Right cardiac atrium (tissue), 5 donors: ENCODE results near the gene DMXL1. TPM values are rescaled to one million over a fixed set of nuclear protein-coding genes. Genes with fewer than 3 reads are reported as not detected.

ENCODE experiments used
- ATAC-seq, 2 donors: fragments of 200-7000 bp; cut with Tn5 transposase; one replicate each; pipeline versions ENCODE4 v1.8.0 to v1.9.1; 2020; ENCODE audit warnings: moderate library complexity in 2 of 2, mild to moderate bottlenecking in 1 of 2
- DNase-seq, 3 donors: peaks; one replicate each; pipeline ENCODE4 v3.0.0-alpha.2; 2020
- H3K27ac ChIP-seq: one replicate; pipeline ENCODE4 v1.5.1; 2013; ENCODE audit warnings: mild to moderate bottlenecking, low read length, control low read depth, moderate library complexity
- H3K27me3 ChIP-seq: one replicate; pipeline ENCODE4 v1.6.1; 2013; ENCODE audit not compliant: control insufficient read depth, insufficient read depth
- H3K4me1 ChIP-seq: one replicate; pipeline ENCODE4 v1.6.1; 2013; ENCODE audit warnings: low read length; ENCODE audit not compliant: control insufficient read depth, insufficient read depth
- H3K4me3 ChIP-seq: one replicate; pipeline ENCODE4 v1.5.1; 2013; ENCODE audit warnings: low read length, control low read depth
- H3K9me3 ChIP-seq: one replicate; pipeline ENCODE4 v1.6.1; 2013; ENCODE audit warnings: low read length; ENCODE audit not compliant: control insufficient read depth
- WGBS: extraction: QIAGEN DNeasy Blood & Tissue Kit; methylation state at CpG from one replicate; pipeline ENCODE4 v1.1.7; 2013; 5-methylcytosine and 5-hydroxymethylcytosine counted together
- intact Hi-C, 4 donors: fragments of 100-400 bp; cut with DNase I; formaldehyde crosslinking; loops; one replicate each; pipeline versions ENCODE4 v1.11.0 to v1.14.0; 2022 to 2023
- polyA plus RNA-seq: library from polyadenylated mRNA; stranded (reverse); fragments of 200-250 nt; gene quantifications from one replicate; pipeline ENCODE4 v1.2.3, GENCODE V29; 2013
- total RNA-seq, 4 donors: library from RNA; stranded (reverse); fragmentation: NEBNext Ultra II Directional; extraction: Animal tissue kit (Norgen Biotek cat#: 25700); gene quantifications; one replicate each; pipeline ENCODE4 v1.2.1, GENCODE V29; 2021
- donor health status: healthy with polysubstance abuse.
- donor health status: DM: no; HTN: yes; CAD: no.
- donor health status: DM: no; HTN: no; CAD: no.
- donor health status: DM: no; HTN: yes; CAD: no; lungs with severe emphysema.
- donor health status: DM: yes; HTN: yes; CAD: no.

DMXL1 gene
- total and polyA plus RNA-seq, 5 donors = 10.8 to 42.3 (median 32.1) TPM

GRCh38 chr5:119257613-119258012 is 186.7 kb downstream of the DMXL1 start:
- intact Hi-C loops = no loop called here
- ATAC-seq = no peak
- no peak overlapping the region for H3K27ac ChIP-seq
- no peaks in the 10 kb centered on the region for H3K27me3 ChIP-seq
- H3K4me3 ChIP-seq = no peak overlapping the region
- no peaks in the 10 kb centered on the region for H3K4me1 ChIP-seq
- no peak for DNase-seq
- 95% methylated on average over 3 of the region's 3 CpGs for WGBS
- H3K9me3 ChIP-seq = no peaks in the 10 kb centered on the region

- intact Hi-C loops = no loop called here
- H3K27ac ChIP-seq = no peak overlapping the region
- H3K27me3 ChIP-seq = no peaks in the 10 kb centered on the region
- H3K4me3 ChIP-seq = no peak overlapping the region
- 97% methylated on average over 2 of the region's 2 CpGs for WGBS
- H3K9me3 ChIP-seq = no peaks in the 10 kb centered on the region
- no peak for ATAC-seq
- no peaks in the 10 kb centered on the region for H3K4me1 ChIP-seq
- DNase-seq = no peak
Measured at GRCh38 chr5:119263639-119264038, 192.8 kb downstream of the DMXL1 start.

- Histone ChIP-seq H3K27ac (no peak overlapping the region), H3K9me3 (no peaks in the 10 kb centered on the region), H3K4me1 (peaks cover under 1% of the 10 kb centered on the region), H3K27me3 (no peaks in the 10 kb centered on the region), H3K4me3 (no peak overlapping the region)
- WGBS = 0% methylated on average over 1 of the region's 1 CpG
- ATAC-seq (no peak), DNase-seq (no peak)
- intact Hi-C loops = no loop called here
Measured at GRCh38 chr5:119264186-119264585, 193.3 kb downstream of the DMXL1 start.

- H3K27ac ChIP-seq = peak overlapping the region; percentile 96
- H3K4me1 ChIP-seq = peaks cover 7% of the 10 kb centered on the region
- ATAC-seq = peak; percentile 95
- H3K9me3 ChIP-seq = no peaks in the 10 kb centered on the region
- 3% methylated on average over 18 of the region's 18 CpGs for WGBS
- H3K4me3 ChIP-seq = peak overlapping the region; percentile 93
- intact Hi-C loops = no loop called here
- H3K27me3 ChIP-seq = no peaks in the 10 kb centered on the region
- peak; percentile 95 to 98 (median 97) for DNase-seq
Measured at GRCh38 chr5:119267958-119268386, 197.1 kb downstream of the DMXL1 start.

GRCh38 chr5:119268387-119269060 is 197.6 kb downstream of the DMXL1 start:
- peak overlapping the region; percentile 96 for H3K27ac ChIP-seq
- ATAC-seq (peak; percentile 99), DNase-seq (peak; percentile 97 to 99 (median 98))
- no peaks in the 10 kb centered on the region for H3K9me3 ChIP-seq
- H3K4me1 ChIP-seq = peaks cover 7% of the 10 kb centered on the region
- H3K4me3 ChIP-seq = peak overlapping the region; percentile 93
- WGBS = under 1% methylated on average over 65 of the region's 65 CpGs
- intact Hi-C loops = no loop called here
- no peaks in the 10 kb centered on the region for H3K27me3 ChIP-seq

- 7% methylated on average over 24 of the region's 24 CpGs for WGBS
- Histone ChIP-seq H3K4me1 (peaks cover 8% of the 10 kb centered on the region), H3K27me3 (no peaks in the 10 kb centered on the region), H3K9me3 (no peaks in the 10 kb centered on the region), H3K27ac (peak overlapping the region; percentile 96), H3K4me3 (peak overlapping the region; percentile 93)
- intact Hi-C loops = no loop called here
- peak in 1 of 3 donors; percentile 64 for DNase-seq
- no peak for ATAC-seq
Measured at GRCh38 chr5:119269061-119269944, 198.4 kb downstream of the DMXL1 start.

GRCh38 chr5:119270121-119270565 is 199.3 kb downstream of the DMXL1 start:
- Histone ChIP-seq H3K4me3 (no peak overlapping the region), H3K4me1 (peaks cover 10% of the 10 kb centered on the region), H3K27ac (no peak overlapping the region), H3K27me3 (no peaks in the 10 kb centered on the region), H3K9me3 (no peaks in the 10 kb centered on the region)
- WGBS = 67% methylated on average over 5 of the region's 5 CpGs
- ATAC-seq = no peak
- no peak for DNase-seq
- intact Hi-C loops = loop anchor here in 1 of 4 donors (5.0 kb wide), 1 partner anchor 67 kb away; no protein-coding TSS in a partner anchor

- WGBS = 76% methylated on average over 6 of the region's 6 CpGs
- Histone ChIP-seq H3K9me3 (no peaks in the 10 kb centered on the region), H3K27me3 (no peaks in the 10 kb centered on the region), H3K4me3 (no peak overlapping the region), H3K27ac (no peak overlapping the region), H3K4me1 (peaks cover 12% of the 10 kb centered on the region)
- no peak for ATAC-seq
- no peak for DNase-seq
- intact Hi-C loops = loop anchor here in 1 of 4 donors (5.0 kb wide), 1 partner anchor 66 kb away; no protein-coding TSS in a partner anchor
Measured at GRCh38 chr5:119270960-119271757, 200.3 kb downstream of the DMXL1 start.

- no peak for DNase-seq
- Histone ChIP-seq H3K4me3 (no peak overlapping the region), H3K27me3 (no peaks in the 10 kb centered on the region), H3K9me3 (no peaks in the 10 kb centered on the region), H3K27ac (no peak overlapping the region), H3K4me1 (peaks cover 12% of the 10 kb centered on the region)
- 95% methylated on average over 2 of the region's 2 CpGs for WGBS
- intact Hi-C loops = loop anchor here in 1 of 4 donors (5.0 kb wide), 1 partner anchor 65 kb away; no protein-coding TSS in a partner anchor
- ATAC-seq = no peak
Measured at GRCh38 chr5:119271758-119272730, 201.2 kb downstream of the DMXL1 start.
